Endothelial cell of umbilical vein (primary cell): ENCODE results near the gene CLRN3. TPM values are rescaled to one million over a fixed set of nuclear protein-coding genes. Genes with fewer than 3 reads are reported as not detected.
A peak's percentile ranks its signal among the peaks of the same experiment; 100 is the strongest.

Experiments
- BruUV-seq: library from RNA; stranded (reverse); fragments of 400-500 nt; replicated peaks from 2 replicates; lab custom pipeline; 2021; lab: Mats Ljungman, UMichigan
- CTCF ChIA-PET: fragments of 300-600, 350-600 bp; sonication (Branson Sonifier 250); formaldehyde crosslinking; loops from one replicate; lab custom pipeline; 2021; ENCODE audit warnings: antibody characterized with exemption, inconsistent platforms; lab: Charles Lee
- POLR2A ChIA-PET: fragments of 300-600, 350-600 bp; sonication (Branson Sonifier 250); formaldehyde crosslinking; loops from one replicate; lab custom pipeline; 2021; ENCODE audit warnings: antibody characterized with exemption, inconsistent platforms; lab: Charles Lee
- DNase-seq: peaks from one replicate; pipeline ENCODE4 v3.0.0-alpha.2; 2011; ENCODE audit warnings: low read depth, low spot score
- FAIRE-seq: peaks from 2 replicates; lab custom pipeline; 2011; peaks lifted over from hg19 to GRCh38; lab: Jason Lieb, UNC
- H2AFZ ChIP-seq: 2 replicates; pipeline ENCODE4 v1.6.0; 2012; ENCODE audit warnings: low read depth, low read length, control low read depth, inconsistent platforms
- H3K27ac ChIP-seq: 2 replicates; pipeline ENCODE4 v1.5.1; 2011; ENCODE audit warnings: low read depth, mild to moderate bottlenecking, control low read depth, low read length, moderate library complexity; ENCODE audit not compliant: insufficient read depth
- H3K27me3 ChIP-seq, 2 experiments: 2 replicates each; pipeline versions ENCODE4 v1.6.0 to v1.6.1; 2011; ENCODE audit warnings: low read length in 2 of 2, mixed read lengths in 1 of 2; ENCODE audit not compliant: control insufficient read depth in 2 of 2, insufficient read depth in 2 of 2
- H3K36me3 ChIP-seq, 2 experiments: 2 replicates in 1 of 2; 3 replicates in 1 of 2; pipeline ENCODE4 v1.5.1; 2011; ENCODE audit warnings: low read length in 2 of 2, mild to moderate bottlenecking in 1 of 2, moderate library complexity in 1 of 2; ENCODE audit not compliant: control insufficient read depth in 2 of 2, insufficient read depth in 2 of 2; ENCODE audit errors: extremely low read depth in 1 of 2
- H3K4me1 ChIP-seq: 3 replicates; pipeline ENCODE4 v1.5.1; 2011; ENCODE audit warnings: mild to moderate bottlenecking, low read length; ENCODE audit not compliant: control insufficient read depth, insufficient read depth; ENCODE audit errors: extremely low read depth
- H3K4me2 ChIP-seq: 2 replicates; pipeline ENCODE4 v1.6.1; 2011; ENCODE audit warnings: low read length, control low read depth, mixed read lengths; ENCODE audit not compliant: insufficient read depth
- H3K4me3 ChIP-seq, 3 experiments: fragments of 200-600 bp in 1 of 3; sonication (generic), shearing (Covaris generic) in 1 of 3; replicated peaks in 1 of 3; 2 replicates each; pipeline ENCODE4 v1.5.1; 2011 to 2016; ENCODE audit warnings: control low read depth in 3 of 3, low read length in 3 of 3, mild to moderate bottlenecking in 2 of 3, inconsistent platforms in 1 of 3, low read depth in 1 of 3, moderate library complexity in 1 of 3; ENCODE audit not compliant: insufficient read depth in 1 of 3
- H3K79me2 ChIP-seq: 2 replicates; pipeline ENCODE4 v1.6.0; 2012; ENCODE audit warnings: low read length, inconsistent platforms; ENCODE audit not compliant: control insufficient read depth, insufficient read depth
- H3K9ac ChIP-seq: replicated peaks from 2 replicates; pipeline ENCODE3; 2011; ENCODE audit warnings: low read length, control low read depth; ENCODE audit not compliant: insufficient read depth; ENCODE audit errors: extremely low read depth
- H3K9me1 ChIP-seq: replicated peaks from 3 replicates; pipeline ENCODE4 v1.6.0; 2011; ENCODE audit warnings: mild to moderate bottlenecking, low read length; ENCODE audit not compliant: control insufficient read depth, insufficient read depth; ENCODE audit errors: extremely low read depth
- H3K9me3 ChIP-seq: replicated peaks from 2 replicates; pipeline ENCODE4 v1.5.1; 2012; ENCODE audit warnings: low read length, inconsistent platforms; ENCODE audit not compliant: control insufficient read depth, insufficient read depth
- H4K20me1 ChIP-seq: replicated peaks from 2 replicates; pipeline ENCODE3; 2011; ENCODE audit warnings: mild to moderate bottlenecking, low read length; ENCODE audit not compliant: control insufficient read depth, insufficient read depth; ENCODE audit errors: extremely low read depth
- EZH2 ChIP-seq: IDR thresholded peaks from 2 replicates; pipeline ENCODE4 v1.6.1; 2012; ENCODE audit warnings: borderline replicate concordance, low read depth, mild to moderate bottlenecking, moderate library complexity, low read length, inconsistent platforms; ENCODE audit not compliant: severe bottlenecking
- FOS ChIP-seq: IDR thresholded peaks from 2 replicates; pipeline ENCODE4 v1.6.1; 2011; ENCODE audit warnings: mild to moderate bottlenecking, low read length, moderate library complexity, borderline replicate concordance; ENCODE audit not compliant: insufficient read depth
- GATA2 ChIP-seq: IDR thresholded peaks from 2 replicates; pipeline ENCODE4 v1.7.0; 2011; ENCODE audit warnings: low read depth, mild to moderate bottlenecking, moderate library complexity, mixed read lengths, low read length; ENCODE audit not compliant: insufficient read length, insufficient read depth
- JUN ChIP-seq: IDR thresholded peaks from 2 replicates; pipeline ENCODE4 v1.6.1; 2011; ENCODE audit warnings: borderline replicate concordance, low read depth; ENCODE audit not compliant: insufficient read length, insufficient read depth
- MYC ChIP-seq: IDR thresholded peaks from one replicate; pipeline ENCODE4 v1.6.1; 2011; ENCODE audit warnings: mild to moderate bottlenecking, low read depth, low read length
- POLR2A ChIP-seq: IDR thresholded peaks from 2 replicates; pipeline ENCODE4 v1.6.1; 2012; ENCODE audit warnings: low read depth, mild to moderate bottlenecking, control low read depth, low read length
- POLR2AphosphoS5 ChIP-seq: IDR thresholded peaks from 2 replicates; pipeline ENCODE4 v1.6.1; 2012; ENCODE audit warnings: low read depth, mild to moderate bottlenecking, control low read depth, low read length, moderate library complexity; ENCODE audit not compliant: insufficient read depth
- dilution Hi-C: fragments of 300-500 bp; cut with MboI; formaldehyde crosslinking; loops from one replicate; pipeline ENCODE4 v1.15.0; 2019; ENCODE audit warnings: low sequenced_read_pairs; ENCODE audit not compliant: extremely low pct_ligation_motif_present
- intact Hi-C: fragments of 100-400 bp; cut with micrococcal nuclease; formaldehyde crosslinking; loops from one replicate; pipeline ENCODE4 v1.10.0; 2022
- polyA plus RNA-seq, 4 experiments: library from polyadenylated mRNA; depleted of rRNA in 3 of 4; stranded (reverse) in 3 of 4; unstranded in 1 of 4; fragments of >200 nt; gene quantifications; 2 replicates each; pipeline versions ENCODE4 v1.2.1 to v1.2.3, GENCODE V29; 2011 to 2012; ENCODE audit warnings: missing spikeins in 1 of 4
- total RNA-seq: library from RNA; stranded (reverse); gene quantifications from 2 replicates; pipeline ENCODE4 v1.2.3, GENCODE V29; 2021
- TF ChIP-seq, protein P1 (sequence below): IDR thresholded peaks from 2 replicates; pipeline ENCODE4 v1.6.1; 2011; ENCODE audit not compliant: insufficient read depth, insufficient read length
- TF ChIP-seq, protein P2 (sequence below), 2 donors: IDR thresholded peaks; 1 replicate in 1 of 2; 2 replicates in 1 of 2; pipeline ENCODE4 v1.5.1; 2011; ENCODE audit warnings: low read length in 2 of 2, mild to moderate bottlenecking in 2 of 2, moderate library complexity in 2 of 2, control low read depth in 1 of 2, inconsistent platforms in 1 of 2, low read depth in 1 of 2; ENCODE audit not compliant: insufficient read depth in 1 of 2; ENCODE audit errors: extremely low read depth in 1 of 2

The CLRN3 gene
- total and polyA plus RNA-seq, 2 donors (not counting 3 experiments of a cell fraction or from before 2014, with no cell fraction given), result 0.07 TPM; not detected in 1

DNA sequence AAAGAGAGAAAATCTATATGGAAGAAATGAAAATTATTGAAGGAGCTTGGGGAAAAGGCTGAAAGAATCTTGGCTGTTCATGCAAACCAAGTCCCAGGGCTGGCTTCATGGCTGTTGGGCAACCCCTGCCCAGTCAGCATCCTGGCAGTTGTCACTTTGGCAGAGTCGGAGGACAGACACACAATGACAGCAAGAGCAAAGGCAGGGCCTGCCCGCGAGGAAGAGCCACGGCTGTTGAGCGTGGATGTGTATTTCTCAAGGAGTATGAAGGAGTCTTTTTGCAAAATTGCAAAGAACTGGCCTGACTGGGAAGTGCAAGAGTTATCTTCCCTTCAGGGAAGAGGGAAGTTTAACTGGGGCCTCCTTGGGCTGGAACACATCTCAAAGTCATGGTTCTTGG, 25.8 kb upstream of the CLRN3 start:
- DNase-seq (no peak), FAIRE-seq (peak; percentile 68)
- Histone ChIP-seq H3K9ac (no peak overlapping the region), H3K9me1 (no peaks in the 10 kb centered on the region), H4K20me1 (no peaks in the 10 kb centered on the region), H2AFZ (no peak overlapping the region), H3K36me3 (peaks cover 0 to 5% of the 10 kb centered on the region in 2 experiments), H3K27me3 (no peaks in the 10 kb centered on the region), H3K4me3 (no peak overlapping the region), H3K27ac (peak overlapping the region; percentile 31), H3K4me1 (peaks cover 51% of the 10 kb centered on the region), H3K79me2 (peaks cover 24% of the 10 kb centered on the region), H3K9me3 (no peaks in the 10 kb centered on the region), H3K4me2 (no peak overlapping the region)
- intact Hi-C loops (no loop called here), dilution Hi-C loops (no loop called here)
- TF ChIP-seq, protein P1, sequence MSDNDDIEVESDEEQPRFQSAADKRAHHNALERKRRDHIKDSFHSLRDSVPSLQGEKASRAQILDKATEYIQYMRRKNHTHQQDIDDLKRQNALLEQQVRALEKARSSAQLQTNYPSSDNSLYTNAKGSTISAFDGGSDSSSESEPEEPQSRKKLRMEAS, result no peak
- TF ChIP-seq FOS (no peak), MYC (no peak), POLR2A (no peak), POLR2AphosphoS5 (no peak), EZH2 (no peak), JUN (no peak), GATA2 (no peak)
- TF ChIP-seq, protein P2, sequence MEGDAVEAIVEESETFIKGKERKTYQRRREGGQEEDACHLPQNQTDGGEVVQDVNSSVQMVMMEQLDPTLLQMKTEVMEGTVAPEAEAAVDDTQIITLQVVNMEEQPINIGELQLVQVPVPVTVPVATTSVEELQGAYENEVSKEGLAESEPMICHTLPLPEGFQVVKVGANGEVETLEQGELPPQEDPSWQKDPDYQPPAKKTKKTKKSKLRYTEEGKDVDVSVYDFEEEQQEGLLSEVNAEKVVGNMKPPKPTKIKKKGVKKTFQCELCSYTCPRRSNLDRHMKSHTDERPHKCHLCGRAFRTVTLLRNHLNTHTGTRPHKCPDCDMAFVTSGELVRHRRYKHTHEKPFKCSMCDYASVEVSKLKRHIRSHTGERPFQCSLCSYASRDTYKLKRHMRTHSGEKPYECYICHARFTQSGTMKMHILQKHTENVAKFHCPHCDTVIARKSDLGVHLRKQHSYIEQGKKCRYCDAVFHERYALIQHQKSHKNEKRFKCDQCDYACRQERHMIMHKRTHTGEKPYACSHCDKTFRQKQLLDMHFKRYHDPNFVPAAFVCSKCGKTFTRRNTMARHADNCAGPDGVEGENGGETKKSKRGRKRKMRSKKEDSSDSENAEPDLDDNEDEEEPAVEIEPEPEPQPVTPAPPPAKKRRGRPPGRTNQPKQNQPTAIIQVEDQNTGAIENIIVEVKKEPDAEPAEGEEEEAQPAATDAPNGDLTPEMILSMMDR (IDR thresholded peaks at IDR 0.05; ENCODE audit: extremely low read depth in 1 of 2, insufficient read depth in 1 of 2, low read depth in 1 of 2, low read length in 2 of 2), result no peak
- ChIA-PET CTCF (interaction anchor here (1.2 to 10.3 kb wide), 4 partner anchors 11 to 151 kb away, joined by 3 to 68 read pairs (median 34); partner anchors contain the start of gene PTPRE), POLR2A (no interaction called here)
- TSS peak; percentile 13 for BruUV-seq
